K562 (cell line): ENCODE results near the gene ARHGAP15. TPM values are rescaled to one million over a fixed set of nuclear protein-coding genes. Genes with fewer than 3 reads are reported as not detected.

Experiments used
- ATAC-seq: fragments of 200-7000 bp; cut with Tn5 transposase; 3 replicates; pipeline ENCODE4 v1.9.1; 2020; ENCODE audit warnings: moderate library complexity
- BruUV-seq: library from RNA; stranded (reverse); fragments of 400-500 nt; replicated peaks from 2 replicates; lab custom pipeline; 2021; lab: Mats Ljungman, UMichigan
- CTCF ChIA-PET: fragments of 300-600 bp; formaldehyde crosslinking; extraction: SDS; loops from one replicate; lab custom pipeline; 2021; ENCODE audit warnings: low intra/inter-chr PET ratio; lab: Yijun Ruan, JAX
- POLR2A ChIA-PET: fragments of 300-600, 350-650 bp; sonication (Branson Sonifier 250); formaldehyde crosslinking; extraction: SDS; loops from one replicate; lab custom pipeline; 2021; ENCODE audit warnings: antibody characterized with exemption, inconsistent platforms; lab: Yijun Ruan, JAX
- DNase-seq, 4 experiments: peaks; one replicate each; pipeline versions ENCODE4 v3.0.0 to v3.0.0-alpha.2; 2011 to 2018; ENCODE audit warnings: low spot score in 3 of 4, mixed read lengths in 3 of 4; ENCODE audit errors: extremely low read depth in 1 of 4
- FAIRE-seq: peaks from 2 replicates; lab custom pipeline; 2011; peaks lifted over from hg19 to GRCh38; lab: Jason Lieb, UNC
- H2AFZ ChIP-seq: 2 replicates; pipeline ENCODE4 v1.6.0; 2011; ENCODE audit warnings: low read depth, low read length, control low read depth, inconsistent platforms
- H3K27ac ChIP-seq: fragments of 200-600 bp; 3 replicates; pipeline ENCODE4 v1.8.0; 2011; ENCODE audit warnings: low read depth, mild to moderate bottlenecking, control low read depth, inconsistent platforms, low read length, moderate library complexity, mixed read lengths; ENCODE audit errors: extremely low read depth
- H3K27me3 ChIP-seq, 2 experiments: fragments of 300-600 bp in 1 of 2; 2 replicates in 1 of 2; 3 replicates in 1 of 2; pipeline versions ENCODE4 v1.6.0 to v1.8.0; 2011; ENCODE audit warnings: inconsistent platforms in 2 of 2, low read length in 2 of 2, mild to moderate bottlenecking in 1 of 2, mixed read lengths in 1 of 2, moderate library complexity in 1 of 2; ENCODE audit not compliant: control insufficient read depth in 2 of 2, insufficient read depth in 2 of 2
- H3K36me3 ChIP-seq: fragments of 300-600 bp; 3 replicates; pipeline ENCODE4 v1.8.0; 2011; ENCODE audit warnings: mild to moderate bottlenecking, low read length, inconsistent platforms; ENCODE audit not compliant: control insufficient read depth, insufficient read depth
- H3K4me1 ChIP-seq, 2 experiments: fragments of 200-600 bp in 1 of 2; replicated peaks in 1 of 2; 2 replicates in 1 of 2; 3 replicates in 1 of 2; pipeline versions ENCODE4 v1.5.1 to v1.8.0; 2011; ENCODE audit warnings: inconsistent platforms in 2 of 2, low read length in 2 of 2, mild to moderate bottlenecking in 1 of 2, mixed read lengths in 1 of 2, moderate library complexity in 1 of 2; ENCODE audit not compliant: control insufficient read depth in 2 of 2, insufficient read depth in 2 of 2
- H3K4me2 ChIP-seq: 2 replicates; pipeline ENCODE4 v1.6.1; 2011; ENCODE audit warnings: low read length, control low read depth, inconsistent platforms, mixed read lengths; ENCODE audit not compliant: insufficient read depth
- H3K4me3 ChIP-seq: fragments of 200-600 bp; sonication (generic), shearing (Covaris generic); 2 replicates; pipeline ENCODE4 v1.5.1; 2016; ENCODE audit warnings: control low read depth, inconsistent platforms
- H3K79me2 ChIP-seq: fragments of 200-600 bp; 3 replicates; pipeline ENCODE4 v1.8.0; 2011; ENCODE audit warnings: low read length, inconsistent platforms; ENCODE audit not compliant: control insufficient read depth, insufficient read depth
- H3K9ac ChIP-seq, 2 experiments: 2 replicates each; pipeline versions ENCODE4 v1.6.0 to v1.6.1; 2011; ENCODE audit warnings: low read depth in 2 of 2, low read length in 2 of 2, control low read depth in 1 of 2, inconsistent platforms in 1 of 2, mild to moderate bottlenecking in 1 of 2, mixed read lengths in 1 of 2; ENCODE audit not compliant: insufficient read depth in 1 of 2
- H3K9me1 ChIP-seq: one replicate; pipeline ENCODE4 v1.6.0; 2011; ENCODE audit warnings: inconsistent platforms, mild to moderate bottlenecking, low read length, moderate library complexity; ENCODE audit not compliant: control insufficient read depth, insufficient read depth
- H3K9me3 ChIP-seq: replicated peaks from 2 replicates; pipeline ENCODE4 v1.5.1; 2011; ENCODE audit warnings: low read depth, low read length, inconsistent platforms; ENCODE audit not compliant: control insufficient read depth, insufficient read depth
- H4K20me1 ChIP-seq: replicated peaks from 2 replicates; pipeline ENCODE4 v1.6.1; 2011; ENCODE audit warnings: low read length, inconsistent platforms, mixed read lengths; ENCODE audit not compliant: control insufficient read depth, insufficient read depth
- EGR1 ChIP-seq: fragments of 450-650 bp; conservative IDR thresholded peaks from 2 replicates; pipeline ENCODE4 v1.6.1; 2017; ENCODE audit warnings: mild to moderate bottlenecking
- HDAC2 ChIP-seq: fragments of 450-650 bp; IDR thresholded peaks from 2 replicates; pipeline ENCODE4 v1.6.1; 2016; ENCODE audit warnings: mild to moderate bottlenecking
- TBL1XR1 ChIP-seq, 2 experiments: IDR thresholded peaks; 2 replicates each; pipeline ENCODE4 v1.6.1; 2012; ENCODE audit warnings: improper control_type of control experiment in 2 of 2, low read length in 2 of 2, mild to moderate bottlenecking in 1 of 2
- ZNF764 ChIP-seq: fragments of 250-450 bp; sonication (Bioruptor Pico); IDR thresholded peaks from 2 replicates; pipeline ENCODE4 v1.4.0; 2020; ENCODE audit warnings: low read depth, mild to moderate bottlenecking, moderate library complexity
- ZNF77 ChIP-seq: fragments of 250-450 bp; sonication (Bioruptor Pico); IDR thresholded peaks from 2 replicates; pipeline ENCODE4 v1.5.0; 2020
- WGBS: fragments of 100-300 bp; shearing (Covaris generic); methylation state at CpG from one replicate; pipeline ENCODE4 v1.1.6; 2016; ENCODE audit warnings: low coverage, mixed read lengths; ENCODE audit not compliant: insufficient coverage; ENCODE audit errors: missing lambda C conversion rate; 5-methylcytosine and 5-hydroxymethylcytosine counted together
- in situ Hi-C: fragments of 300-500 bp; cut with MboI; formaldehyde crosslinking; loops from 4 replicates; pipeline ENCODE4 v1.15.0; 2018; ENCODE audit warnings: inconsistent platforms, mixed read lengths
- intact Hi-C: fragments of 100-400 bp; cut with micrococcal nuclease; formaldehyde crosslinking; loops from 2 replicates; pipeline ENCODE4 v1.14.2; 2022
- polyA plus RNA-seq, 8 experiments: library from polyadenylated mRNA; depleted of rRNA in 4 of 8; stranded (reverse) in 5 of 8; unstranded in 3 of 8; fragments of >200 nt; fragmentation: Nextera tagmentation in 2 of 8; fragmentation: Illumina TruSeq in 1 of 8; extraction: Ambion mirVana in 2 of 8; extraction: Trizol in 1 of 8; gene quantifications; 2 replicates each; pipeline versions ENCODE4 v1.2.1 to v1.2.3, GENCODE V29; 2011 to 2014; ENCODE audit warnings: inconsistent platforms in 1 of 8, missing spikeins in 1 of 8
- total RNA-seq, 7 experiments: library from RNA; depleted of rRNA in 6 of 7; stranded (reverse); fragments of >200 nt in 6 of 7; fragmentation: Illumina TruSeq in 2 of 7; extraction: Trizol in 2 of 7; gene quantifications; 2 replicates each; pipeline versions ENCODE4 v1.2.1 to v1.2.3, GENCODE V29; 2011 to 2021; ENCODE audit warnings: low replicate concordance in 1 of 7
- TF ChIP-seq, protein P1 (sequence below): fragments of 450-650 bp; conservative IDR thresholded peaks from 2 replicates; pipeline ENCODE4 v1.6.1; 2016; ENCODE audit warnings: missing genetic modification characterization, low read depth, mild to moderate bottlenecking, control low read depth, missing compliant biosample characterization
- TF ChIP-seq, protein P2 (sequence below): fragments of 200-400 bp; formaldehyde crosslinking; IDR thresholded peaks from 2 replicates; pipeline ENCODE4 v1.6.1; 2017; ENCODE audit warnings: mild to moderate bottlenecking, low read depth, low read length, moderate library complexity
- TF ChIP-seq, protein P3 (sequence below): fragments of 450-650 bp; formaldehyde crosslinking; IDR thresholded peaks from 2 replicates; pipeline ENCODE4 v1.4.0; 2022; ENCODE audit warnings: missing genetic modification characterization

The ARHGAP15 gene
- total and polyA plus RNA-seq, 9 of the 15 experiments (the other 6 are each of a cell fraction or from before 2014, with no cell fraction given) = 1.5 to 17.9 (median 7.9) TPM

DNA sequence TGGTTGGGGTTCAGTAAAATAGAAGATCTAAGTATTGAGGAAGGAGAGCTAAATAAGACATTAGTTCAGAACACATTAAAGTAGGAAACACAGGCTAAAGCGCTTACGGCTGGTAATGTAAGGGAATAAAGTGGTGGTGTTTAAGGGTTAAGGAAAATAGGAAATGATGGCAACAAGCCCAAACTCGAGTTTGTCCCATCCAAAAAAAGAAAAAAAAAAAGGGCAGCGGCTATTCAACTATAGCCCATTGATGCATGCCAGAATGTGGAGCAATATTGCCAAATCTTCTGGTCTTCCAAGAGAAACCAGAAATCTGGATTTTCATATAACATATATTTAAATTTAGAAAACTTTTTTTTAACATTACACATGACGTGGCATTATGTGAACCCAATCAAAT is 161.0 kb downstream of the ARHGAP15 start:
- ATAC-seq = no peak
- DNase-seq = no peak
- Histone ChIP-seq H3K9ac (no peak overlapping the region), H3K27me3 (no peaks in the 10 kb centered on the region), H3K9me1 (no peaks in the 10 kb centered on the region), H3K4me2 (no peak overlapping the region), H3K27ac (no peak overlapping the region), H3K9me3 (no peaks in the 10 kb centered on the region), H3K4me1 (no peaks in the 10 kb centered on the region), H3K4me3 (no peak overlapping the region), H2AFZ (no peak overlapping the region), H4K20me1 (no peaks in the 10 kb centered on the region), H3K36me3 (no peaks in the 10 kb centered on the region), H3K79me2 (no peaks in the 10 kb centered on the region)
- ChIA-PET POLR2A (no interaction called here), CTCF (no interaction called here)
- no TSS peak for BruUV-seq
- intact Hi-C loops (no loop called here), in situ Hi-C loops (no loop called here)
- FAIRE-seq = no peak
- 6% methylated on average over 5 of the region's 5 CpGs for WGBS
- TF ChIP-seq, protein P1, sequence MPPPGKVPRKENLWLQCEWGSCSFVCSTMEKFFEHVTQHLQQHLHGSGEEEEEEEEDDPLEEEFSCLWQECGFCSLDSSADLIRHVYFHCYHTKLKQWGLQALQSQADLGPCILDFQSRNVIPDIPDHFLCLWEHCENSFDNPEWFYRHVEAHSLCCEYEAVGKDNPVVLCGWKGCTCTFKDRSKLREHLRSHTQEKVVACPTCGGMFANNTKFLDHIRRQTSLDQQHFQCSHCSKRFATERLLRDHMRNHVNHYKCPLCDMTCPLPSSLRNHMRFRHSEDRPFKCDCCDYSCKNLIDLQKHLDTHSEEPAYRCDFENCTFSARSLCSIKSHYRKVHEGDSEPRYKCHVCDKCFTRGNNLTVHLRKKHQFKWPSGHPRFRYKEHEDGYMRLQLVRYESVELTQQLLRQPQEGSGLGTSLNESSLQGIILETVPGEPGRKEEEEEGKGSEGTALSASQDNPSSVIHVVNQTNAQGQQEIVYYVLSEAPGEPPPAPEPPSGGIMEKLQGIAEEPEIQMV = no peak

DNA sequence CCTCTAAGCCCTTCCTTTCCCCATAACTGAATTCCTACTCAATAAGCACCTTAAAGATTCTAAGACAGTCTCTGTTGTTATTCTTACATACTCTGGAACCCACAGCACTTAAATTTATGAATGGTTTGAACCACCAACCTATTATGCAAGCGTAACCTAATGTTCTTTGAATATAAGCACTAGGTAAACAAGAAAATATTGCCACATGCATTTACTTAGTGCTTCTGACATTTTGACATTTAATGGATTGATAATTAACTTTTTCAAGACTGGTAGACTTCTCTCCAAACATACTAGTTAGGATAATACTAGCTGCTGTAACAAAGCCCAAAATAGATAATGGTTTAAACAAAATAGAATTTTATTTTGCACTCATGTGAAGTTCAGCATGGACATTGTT is 164.8 kb downstream of the ARHGAP15 start:
- Histone ChIP-seq H3K4me1 (no peaks in the 10 kb centered on the region), H3K4me3 (no peak overlapping the region), H3K9me1 (no peaks in the 10 kb centered on the region), H3K27ac (no peak overlapping the region), H3K79me2 (no peaks in the 10 kb centered on the region), H3K4me2 (no peak overlapping the region), H3K27me3 (no peaks in the 10 kb centered on the region), H3K36me3 (no peaks in the 10 kb centered on the region)
- no peak for ATAC-seq
- in situ Hi-C loops = no loop called here
- POLR2A ChIA-PET = no interaction called here
- CTCF ChIA-PET = no interaction called here
- 6% methylated on average over 1 of the region's 1 CpG for WGBS
- TF ChIP-seq, protein P2, sequence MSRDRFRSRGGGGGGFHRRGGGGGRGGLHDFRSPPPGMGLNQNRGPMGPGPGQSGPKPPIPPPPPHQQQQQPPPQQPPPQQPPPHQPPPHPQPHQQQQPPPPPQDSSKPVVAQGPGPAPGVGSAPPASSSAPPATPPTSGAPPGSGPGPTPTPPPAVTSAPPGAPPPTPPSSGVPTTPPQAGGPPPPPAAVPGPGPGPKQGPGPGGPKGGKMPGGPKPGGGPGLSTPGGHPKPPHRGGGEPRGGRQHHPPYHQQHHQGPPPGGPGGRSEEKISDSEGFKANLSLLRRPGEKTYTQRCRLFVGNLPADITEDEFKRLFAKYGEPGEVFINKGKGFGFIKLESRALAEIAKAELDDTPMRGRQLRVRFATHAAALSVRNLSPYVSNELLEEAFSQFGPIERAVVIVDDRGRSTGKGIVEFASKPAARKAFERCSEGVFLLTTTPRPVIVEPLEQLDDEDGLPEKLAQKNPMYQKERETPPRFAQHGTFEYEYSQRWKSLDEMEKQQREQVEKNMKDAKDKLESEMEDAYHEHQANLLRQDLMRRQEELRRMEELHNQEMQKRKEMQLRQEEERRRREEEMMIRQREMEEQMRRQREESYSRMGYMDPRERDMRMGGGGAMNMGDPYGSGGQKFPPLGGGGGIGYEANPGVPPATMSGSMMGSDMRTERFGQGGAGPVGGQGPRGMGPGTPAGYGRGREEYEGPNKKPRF = no peak
- TF ChIP-seq HDAC2 = no peak
- TF ChIP-seq EGR1 = no peak
- no peak for TF ChIP-seq ZNF77
- TF ChIP-seq ZNF764 (CRISPR knock-in tag) = no peak
- TF ChIP-seq, protein P3, sequence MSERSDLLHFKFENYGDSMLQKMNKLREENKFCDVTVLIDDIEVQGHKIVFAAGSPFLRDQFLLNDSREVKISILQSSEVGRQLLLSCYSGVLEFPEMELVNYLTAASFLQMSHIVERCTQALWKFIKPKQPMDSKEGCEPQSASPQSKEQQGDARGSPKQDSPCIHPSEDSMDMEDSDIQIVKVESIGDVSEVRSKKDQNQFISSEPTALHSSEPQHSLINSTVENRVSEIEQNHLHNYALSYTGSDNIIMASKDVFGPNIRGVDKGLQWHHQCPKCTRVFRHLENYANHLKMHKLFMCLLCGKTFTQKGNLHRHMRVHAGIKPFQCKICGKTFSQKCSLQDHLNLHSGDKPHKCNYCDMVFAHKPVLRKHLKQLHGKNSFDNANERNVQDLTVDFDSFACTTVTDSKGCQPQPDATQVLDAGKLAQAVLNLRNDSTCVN (CRISPR knock-in tag) = no peak
- no peak for TF ChIP-seq TBL1XR1 (IDR thresholded peaks at IDR 0.05; ENCODE audit: low read length in 2 of 2)
- TF ChIP-seq, all 486 proteins: peak for 0
- H2AFZ ChIP-seq = no peak overlapping the region
- intact Hi-C loops = no loop called here
- DNase-seq = no peak
- H3K9ac ChIP-seq = no peak overlapping the region
- H4K20me1 ChIP-seq = no peaks in the 10 kb centered on the region
- BruUV-seq = no TSS peak
- no peaks in the 10 kb centered on the region for H3K9me3 ChIP-seq
- no peak for FAIRE-seq
